GM19193 (cell line): ENCODE measurements around the gene KYNU.

ENCODE experiments used
- POLR2A ChIP-seq: IDR thresholded peaks from 4 replicates; pipeline ENCODE4 v1.6.1; 2011; ENCODE audit not compliant: insufficient read depth, insufficient read length; ENCODE audit errors: extremely low read depth

The KYNU gene

DNA sequence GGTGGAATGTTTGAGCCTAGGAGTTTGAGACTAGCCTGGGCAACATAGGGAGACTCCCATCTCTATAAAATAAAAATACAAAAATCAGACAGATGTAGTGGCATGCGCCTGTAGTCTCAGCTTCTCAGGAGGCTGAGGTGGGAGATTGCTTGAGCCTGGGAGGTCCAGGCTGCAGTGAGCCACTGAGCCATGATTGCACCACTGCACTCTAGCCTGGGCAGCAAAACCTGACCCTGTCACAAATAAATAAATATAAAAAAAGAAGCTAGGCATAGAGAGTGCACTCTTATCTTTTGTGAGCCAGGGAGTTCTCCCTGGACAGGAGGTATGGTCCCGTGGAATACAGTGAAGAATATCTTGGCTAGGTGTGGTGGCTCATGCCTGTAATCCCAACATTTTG, 11.0 kb upstream of the KYNU start:
- TF ChIP-seq POLR2A: no peak

DNA sequence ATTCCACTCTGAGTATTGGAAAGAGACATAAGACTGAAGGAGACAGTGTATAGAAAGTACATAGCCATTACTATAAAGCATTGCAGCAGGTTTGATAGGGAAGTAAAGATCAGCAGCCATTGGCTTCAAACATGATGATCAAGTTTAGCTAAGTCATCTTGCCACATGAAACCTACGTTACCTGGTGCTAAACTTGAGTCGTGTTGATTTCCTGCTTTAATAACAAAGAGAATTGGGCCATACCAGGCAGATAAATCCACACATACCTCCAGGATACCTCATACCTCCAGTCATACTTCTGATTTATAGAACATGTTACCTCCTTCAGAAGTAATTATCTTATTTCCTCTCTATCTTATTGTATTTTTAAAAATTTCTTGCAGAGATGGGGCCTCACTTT, 10.3 kb upstream of the KYNU start:
- TF ChIP-seq POLR2A: no peak

DNA sequence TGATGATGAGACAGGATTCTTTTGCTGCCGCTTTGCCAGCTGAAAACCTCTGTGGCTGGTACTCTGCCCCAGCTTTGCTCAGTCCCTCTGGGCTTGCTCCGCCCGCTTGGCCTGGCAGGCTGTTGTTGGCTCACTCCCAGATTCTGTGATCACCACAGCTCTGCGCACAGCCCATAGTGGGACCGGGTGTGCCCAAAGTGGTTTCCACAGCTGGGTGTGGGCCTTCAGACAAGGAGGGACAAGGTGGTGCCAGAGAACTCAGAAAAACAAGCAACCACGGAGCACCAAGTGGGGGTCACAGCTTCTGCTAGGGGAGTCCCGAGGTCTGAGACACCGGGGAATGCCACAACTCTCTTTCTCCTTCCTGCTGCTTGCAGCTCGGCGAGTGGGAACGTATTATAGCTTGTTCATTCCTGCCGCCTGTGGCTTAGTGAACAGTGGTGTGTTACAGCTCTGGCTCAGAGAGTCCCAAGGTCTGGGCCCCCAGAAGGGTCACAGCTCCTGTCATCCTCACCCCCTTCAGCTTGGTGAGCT, 9.2 kb upstream of the KYNU start:
- no peak for TF ChIP-seq POLR2A

DNA sequence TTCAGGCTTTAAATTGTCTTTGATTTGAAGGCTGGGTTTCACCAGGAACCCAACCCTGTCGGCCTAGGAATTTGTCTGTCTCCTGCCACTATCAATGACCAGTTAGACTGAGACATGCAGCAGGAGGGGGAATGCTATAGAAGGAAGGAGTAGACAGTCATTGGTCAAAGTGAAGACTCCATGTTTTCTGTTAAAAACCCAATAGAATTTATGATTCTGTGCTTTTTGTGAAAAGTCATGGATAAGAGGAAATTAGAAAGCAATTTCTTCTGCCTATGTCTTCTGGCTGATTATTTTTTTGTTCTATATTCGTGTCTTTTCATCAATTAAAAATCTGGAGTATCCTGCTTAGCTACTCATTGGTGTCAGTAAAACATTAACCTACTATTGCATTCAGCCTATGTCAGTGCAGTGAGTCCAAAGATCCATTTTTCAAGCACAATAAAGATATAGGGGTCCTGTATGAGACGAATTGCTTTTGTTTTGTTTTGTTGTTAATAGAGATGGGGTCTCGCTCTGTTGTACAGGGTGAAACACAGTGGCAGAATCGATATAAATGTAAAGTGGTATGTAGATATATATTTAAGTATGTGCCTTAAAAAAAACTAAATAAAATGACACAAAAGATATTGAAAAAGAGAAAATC, 7.9 kb upstream of the KYNU start:
- no peak for TF ChIP-seq POLR2A

DNA sequence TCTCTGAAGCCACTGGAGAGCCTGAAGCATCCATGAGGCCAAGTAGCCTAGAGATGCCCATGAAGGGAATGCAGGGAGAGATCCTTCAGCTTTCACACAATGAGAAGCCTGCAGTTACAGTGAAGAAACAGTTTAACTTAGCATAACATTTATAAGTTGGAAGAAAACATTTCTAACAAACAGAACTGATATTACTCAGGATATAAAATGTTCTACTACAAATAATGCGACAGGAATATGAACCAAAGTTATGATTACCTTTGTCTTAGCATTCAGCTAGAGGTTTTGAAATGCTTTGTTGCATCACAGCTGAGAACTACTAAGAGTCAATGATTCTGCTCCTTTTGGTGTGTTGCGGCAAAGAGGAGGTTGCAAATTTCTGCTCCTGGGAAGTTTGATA, 6.9 kb upstream of the KYNU start:
- TF ChIP-seq POLR2A: no peak

DNA sequence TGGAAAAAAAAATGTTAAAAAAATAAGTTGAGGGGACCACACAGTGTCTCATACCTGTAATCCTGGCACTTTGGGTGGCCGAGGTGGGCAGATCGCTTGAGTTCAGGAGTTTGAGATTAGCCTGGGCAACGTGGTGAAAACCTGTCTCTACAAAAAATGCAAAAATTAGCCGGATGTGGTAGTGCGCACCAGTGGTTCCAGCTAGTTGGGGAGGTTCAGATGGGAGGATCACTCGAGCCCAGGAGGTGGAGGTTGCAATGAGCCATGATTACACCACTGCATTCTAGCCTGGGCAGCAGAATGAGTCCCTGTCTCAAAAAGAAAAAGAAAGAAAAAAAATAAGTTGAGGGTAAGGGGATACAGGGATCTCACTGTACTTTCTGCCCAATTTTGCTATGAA, 6.1 kb upstream of the KYNU start:
- TF ChIP-seq POLR2A: no peak

DNA sequence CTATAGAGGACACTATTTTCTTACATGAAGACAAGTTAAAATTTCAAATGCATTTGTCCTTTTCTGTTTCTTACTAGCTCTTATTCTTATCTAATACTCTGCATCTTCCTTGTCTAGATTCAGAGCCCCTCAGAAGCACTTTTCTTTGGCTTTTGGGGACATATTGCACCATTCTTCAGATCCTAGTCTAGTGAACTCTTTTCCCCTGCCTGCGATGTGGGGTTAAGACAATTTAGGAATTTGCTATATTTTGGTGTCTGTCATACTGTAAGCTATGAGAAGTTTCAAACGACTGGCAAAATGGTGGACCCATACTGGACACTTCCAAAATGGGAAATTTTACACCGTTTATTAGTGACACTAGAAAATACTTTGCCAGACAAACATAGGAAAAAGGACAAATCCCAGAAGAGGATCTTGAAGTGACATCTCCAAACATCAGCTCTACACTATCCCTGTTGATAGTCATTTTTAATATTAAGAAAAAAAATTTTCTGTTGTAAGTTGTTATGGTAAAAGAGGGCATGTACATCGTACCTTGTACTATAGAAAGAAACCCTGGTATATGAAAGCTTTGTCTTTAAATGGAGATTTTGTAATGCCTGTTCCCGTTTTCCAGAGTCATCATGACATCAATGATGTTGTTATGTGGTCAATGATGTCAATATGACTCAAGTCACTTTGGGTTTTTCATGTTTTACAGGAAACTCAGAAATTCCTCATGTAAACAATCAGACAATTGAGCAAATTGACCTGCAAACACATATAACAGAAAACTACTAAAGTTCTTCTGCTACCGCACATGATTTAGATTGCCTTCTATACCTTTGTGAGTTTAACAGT, 4.4 kb upstream of the KYNU start:
- no peak for TF ChIP-seq POLR2A

DNA sequence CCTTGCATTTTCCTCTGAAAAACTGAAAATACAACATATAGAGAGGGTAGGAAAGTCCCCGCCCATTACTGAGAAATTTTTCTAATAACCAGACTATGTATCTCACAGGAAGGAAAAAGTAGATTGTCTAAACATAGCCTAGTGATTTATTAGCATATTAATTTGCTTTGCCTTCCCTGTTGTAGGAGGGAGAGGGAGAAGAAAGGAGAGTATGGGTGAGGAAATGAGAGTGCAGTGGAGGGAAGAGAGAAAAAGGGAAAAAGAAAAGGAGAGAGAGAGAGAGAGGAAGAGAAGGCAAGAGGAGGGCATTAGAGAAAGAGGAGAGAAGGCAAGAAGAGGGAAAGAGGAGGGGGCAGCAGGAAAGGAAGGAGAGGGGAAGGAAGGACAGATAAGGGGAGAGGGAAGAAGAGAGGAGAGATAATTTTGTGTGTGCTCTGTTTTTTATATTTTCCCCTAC, 3.6 kb upstream of the KYNU start:
- no peak for TF ChIP-seq POLR2A

DNA sequence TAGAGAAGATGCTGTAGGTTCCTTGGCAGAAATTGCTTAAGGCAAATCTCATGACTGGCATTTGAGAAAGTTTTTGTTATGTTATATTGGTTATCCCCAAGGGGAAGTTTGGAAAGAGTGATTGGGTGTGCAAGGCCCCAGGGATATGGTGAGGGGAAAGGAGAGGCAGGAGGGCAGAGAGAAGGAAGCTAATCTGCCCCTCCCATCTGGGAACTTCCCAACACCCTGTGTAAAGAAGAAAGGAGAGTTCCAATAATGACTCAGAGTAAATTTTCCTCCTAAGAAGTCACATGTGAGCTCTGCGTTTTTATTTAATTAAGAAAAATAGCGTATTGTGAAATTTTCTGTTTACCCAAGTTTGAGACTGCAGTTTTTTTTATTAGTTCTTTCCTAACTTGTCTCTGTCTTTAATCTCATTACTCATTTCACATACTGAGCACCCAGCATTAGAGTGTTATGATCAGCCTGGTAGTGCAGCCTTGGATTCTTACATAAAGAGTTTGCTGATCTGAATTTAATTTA, 3.1 kb upstream of the KYNU start:
- no peak for TF ChIP-seq POLR2A

DNA sequence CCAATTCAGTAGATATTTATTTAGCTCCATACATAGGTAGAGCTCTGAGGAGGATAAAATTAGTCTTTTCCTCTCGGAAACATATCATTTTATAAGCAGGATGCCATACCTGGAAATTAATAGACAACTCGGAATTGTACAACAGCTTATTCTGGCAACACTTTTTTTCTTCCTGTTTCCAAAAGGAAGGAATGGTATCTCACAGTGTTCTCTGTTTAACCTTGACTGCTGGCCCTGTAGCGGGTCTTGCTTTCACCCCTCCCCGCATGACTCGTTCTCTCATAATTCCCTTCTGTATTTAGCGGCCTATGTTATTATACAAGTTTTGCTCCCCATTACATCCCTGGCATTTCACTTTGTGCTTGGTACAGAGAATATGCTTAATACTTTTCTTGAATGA, 2.5 kb upstream of the KYNU start:
- TF ChIP-seq POLR2A: no peak

DNA sequence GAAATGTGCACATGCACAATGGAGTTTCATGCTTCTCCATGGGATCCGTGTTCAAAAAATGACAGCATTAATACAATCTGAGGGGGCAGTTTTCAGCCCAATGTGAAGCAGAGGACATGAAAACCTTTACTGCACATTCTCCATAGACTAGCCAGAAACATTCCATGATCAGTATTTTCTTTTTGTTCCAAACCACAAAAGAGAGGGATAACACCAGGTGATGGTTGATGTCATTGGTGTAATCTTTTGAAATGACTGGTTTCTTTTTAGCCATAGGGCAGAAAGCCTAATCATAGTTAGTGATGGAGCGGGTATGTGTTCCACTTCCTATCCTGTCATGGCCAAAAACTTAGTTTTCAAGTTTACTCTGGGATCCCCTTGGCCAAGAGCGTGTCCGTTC, 1.8 kb upstream of the KYNU start:
- TF ChIP-seq POLR2A: no peak

DNA sequence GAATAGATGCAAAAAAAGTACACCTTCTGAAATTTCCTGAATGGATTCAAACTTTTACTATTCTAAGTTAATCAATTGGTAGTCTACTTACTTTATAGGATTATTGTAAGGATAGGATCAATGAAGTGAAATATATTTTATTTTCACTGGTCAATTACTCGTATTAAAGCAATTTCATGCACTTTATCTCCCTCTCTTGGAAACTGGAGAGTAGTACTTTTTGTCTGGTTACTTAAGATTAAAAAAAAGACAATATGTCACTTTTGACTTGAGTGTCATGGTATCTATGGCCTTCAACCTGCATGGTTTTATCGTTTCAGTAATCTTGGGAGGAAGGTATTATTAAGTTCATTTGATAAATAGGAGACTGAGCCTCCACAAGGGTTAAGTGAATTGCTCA, 1.0 kb upstream of the KYNU start:
- TF ChIP-seq POLR2A: no peak

DNA sequence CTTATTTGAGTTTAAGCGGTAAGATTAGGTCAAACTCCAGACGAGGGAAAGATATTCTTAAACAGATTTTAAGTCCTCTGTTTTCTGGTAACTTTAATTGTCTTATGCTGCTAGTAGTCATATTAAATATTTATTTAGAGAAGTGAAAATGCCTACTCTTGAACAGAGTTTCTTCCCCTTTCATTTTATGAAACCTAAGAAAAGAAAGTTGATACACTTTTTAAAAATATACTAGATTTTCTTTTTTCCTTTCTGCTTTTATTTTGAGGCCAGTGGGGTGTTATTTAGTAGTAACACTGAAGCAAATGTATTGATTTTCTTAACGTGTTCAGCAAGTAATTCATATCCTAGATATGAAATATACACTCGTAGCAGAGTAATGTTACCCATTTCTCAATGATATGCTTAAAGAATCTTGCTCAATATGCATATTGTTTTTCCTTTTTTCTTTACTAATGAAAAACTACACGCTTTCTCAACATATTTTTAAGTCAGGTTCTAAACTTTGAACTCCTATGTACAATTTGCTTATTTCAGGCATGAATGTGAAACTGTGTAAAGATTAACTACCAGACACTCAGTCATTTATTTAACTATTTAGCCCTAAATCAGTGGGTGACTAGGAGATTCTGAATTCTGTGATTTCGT, 691 bp downstream of the KYNU start:
- no peak for TF ChIP-seq POLR2A

DNA sequence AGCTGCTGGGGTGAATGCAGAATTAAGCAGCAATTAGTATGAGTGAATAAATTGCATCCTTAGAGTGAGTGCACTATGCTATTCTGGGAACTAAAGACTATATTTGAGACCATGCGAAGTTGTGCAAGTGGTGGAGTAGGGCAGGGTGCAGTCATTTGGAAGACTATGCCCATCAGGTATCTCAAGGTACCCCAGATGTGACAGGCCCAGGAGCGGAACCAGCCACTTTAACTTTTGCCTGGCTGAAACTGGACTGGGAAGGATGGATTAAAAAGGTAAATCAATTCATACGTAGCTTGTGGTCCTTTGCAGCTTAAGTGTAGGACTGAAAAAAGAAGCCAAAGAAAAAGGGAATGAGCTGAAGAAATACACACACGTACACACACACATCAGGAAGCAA, 1.7 kb downstream of the KYNU start:
- no peak for TF ChIP-seq POLR2A

DNA sequence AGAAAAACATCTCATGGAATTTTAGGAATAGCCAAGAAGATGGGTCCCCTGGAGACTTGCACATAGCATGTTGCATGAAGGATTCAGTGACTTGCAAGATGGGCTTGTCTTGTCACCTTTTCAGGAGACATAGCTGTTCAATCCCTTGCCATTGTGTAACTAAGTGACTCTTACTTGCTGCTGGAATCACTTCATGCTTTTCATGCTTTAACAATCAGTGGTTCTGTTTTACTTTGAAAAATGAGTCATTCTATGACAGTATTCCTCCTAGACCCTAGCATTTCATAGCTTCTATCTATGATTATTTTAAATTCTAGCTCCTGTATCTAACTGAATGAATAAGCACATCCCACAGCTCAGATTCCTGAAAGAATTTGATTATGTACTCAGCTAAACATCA, 2.8 kb downstream of the KYNU start:
- no peak for TF ChIP-seq POLR2A
